HCT116 (cell line): ENCODE data around the gene EHF. TPM values are rescaled to one million over a fixed set of nuclear protein-coding genes. Genes with fewer than 3 reads are reported as not detected.
A peak's percentile ranks its signal among the peaks of the same experiment; 100 is the strongest.

Source experiments
- ATAC-seq: fragments of 200-7000 bp; cut with Tn5 transposase; 2 replicates; pipeline ENCODE4 v1.9.1; 2020; ENCODE audit warnings: mild to moderate bottlenecking, moderate library complexity
- BruUV-seq: library from RNA; stranded (reverse); fragments of 400-500 nt; replicated peaks from 2 replicates; lab custom pipeline; 2021; lab: Mats Ljungman, UMichigan
- CTCF ChIA-PET: fragments of 300-600 bp; sonication (Branson Sonifier 250); formaldehyde crosslinking; loops from one replicate; lab custom pipeline; 2021; ENCODE audit warnings: antibody characterized with exemption; lab: Charles Lee
- POLR2A ChIA-PET: fragments of 300-600, 350-600 bp; sonication (Branson Sonifier 250); formaldehyde crosslinking; loops from one replicate; lab custom pipeline; 2021; ENCODE audit warnings: antibody characterized with exemption; lab: Charles Lee
- RAD21 ChIA-PET, 2 experiments: fragments of 300-600 bp; sonication (Branson Sonifier 250); formaldehyde crosslinking; loops; one replicate each; lab custom pipeline; 2023; ENCODE audit warnings: low total read pairs in 2 of 2; ENCODE audit not compliant: uncharacterized antibody in 2 of 2, unreplicated experiment in 2 of 2, low non-redundant PET in 1 of 2; lab: Charles Lee
- DNase-seq: peaks from one replicate; pipeline ENCODE4 v3.0.0-alpha.2; 2010; ENCODE audit warnings: low read depth, low spot score
- H2AFZ ChIP-seq: fragments of 200-600 bp; shearing (Covaris generic), sonication (generic); 2 replicates; pipeline ENCODE4 v1.6.1; 2017; ENCODE audit warnings: low read depth, mixed run types, mixed read lengths, antibody characterized with exemption, low read length; ENCODE audit not compliant: poor library complexity, severe bottlenecking
- H3K27ac ChIP-seq: 2 replicates; pipeline ENCODE4 v1.5.1; 2012; ENCODE audit warnings: low read depth, low read length
- H3K27me3 ChIP-seq: fragments of 200-600 bp; sonication (generic); 2 replicates; pipeline ENCODE4 v1.6.1; 2016; ENCODE audit warnings: mixed run types, low read length, mixed read lengths; ENCODE audit not compliant: insufficient read depth
- H3K36me3 ChIP-seq, 2 experiments: fragments of 200-500 bp in 1 of 2; fragments of 200-600 bp in 1 of 2; sonication (Bioruptor generic) in 1 of 2; sonication (generic) in 1 of 2; 2 replicates each; pipeline versions ENCODE4 v1.5.1 to v1.6.1; 2014 to 2016; ENCODE audit warnings: low read length in 2 of 2, inconsistent platforms in 1 of 2, mixed read lengths in 1 of 2, mixed run types in 1 of 2; ENCODE audit not compliant: insufficient read depth in 2 of 2, control insufficient read depth in 1 of 2
- H3K4me1 ChIP-seq, 2 experiments: fragments of 200-600 bp in 1 of 2; sonication (generic) in 1 of 2; 2 replicates each; pipeline versions ENCODE4 v1.5.1 to v1.6.1; 2012 to 2017; ENCODE audit warnings: low read length in 2 of 2, inconsistent platforms in 1 of 2, mild to moderate bottlenecking in 1 of 2, mixed read lengths in 1 of 2, mixed run types in 1 of 2, moderate library complexity in 1 of 2; ENCODE audit not compliant: insufficient read depth in 2 of 2, control insufficient read depth in 1 of 2
- H3K4me2 ChIP-seq: fragments of 200-600 bp; sonication (generic); 2 replicates; pipeline ENCODE4 v1.6.1; 2017; ENCODE audit warnings: mixed run types, low read length, mixed read lengths
- H3K4me3 ChIP-seq, 2 experiments: fragments of 200-600 bp in 1 of 2; sonication (generic) in 1 of 2; replicated peaks in 1 of 2; 2 replicates each; pipeline ENCODE4 v1.5.1; 2011 to 2016; ENCODE audit warnings: low read length in 2 of 2, control low read depth in 1 of 2, low read depth in 1 of 2, mild to moderate bottlenecking in 1 of 2, mixed read lengths in 1 of 2, mixed run types in 1 of 2
- H3K79me2 ChIP-seq: fragments of 200-600 bp; sonication (generic); 2 replicates; pipeline ENCODE4 v1.6.1; 2017; ENCODE audit warnings: mild to moderate bottlenecking, mixed run types, low read length, moderate library complexity, mixed read lengths; ENCODE audit not compliant: insufficient read depth
- H3K9ac ChIP-seq: fragments of 200-600 bp; sonication (generic); 2 replicates; pipeline ENCODE4 v1.6.1; 2016; ENCODE audit warnings: low read length, mixed read lengths
- H3K9me2 ChIP-seq: fragments of 200-600 bp; sonication (generic), shearing (Covaris generic); 2 replicates; pipeline ENCODE4 v1.6.1; 2017; ENCODE audit warnings: mixed run types, mild to moderate bottlenecking, moderate library complexity; ENCODE audit not compliant: insufficient read depth
- H3K9me3 ChIP-seq, 2 experiments: fragments of 200-500 bp in 1 of 2; fragments of 200-600 bp in 1 of 2; sonication (Bioruptor generic) in 1 of 2; sonication (generic) in 1 of 2; 2 replicates each; pipeline ENCODE4 v1.6.1; 2014 to 2017; ENCODE audit warnings: low read length in 2 of 2, mixed read lengths in 2 of 2, inconsistent platforms in 1 of 2, low read depth in 1 of 2, mild to moderate bottlenecking in 1 of 2, mixed run types in 1 of 2, moderate library complexity in 1 of 2; ENCODE audit not compliant: control insufficient read depth in 1 of 2, insufficient read depth in 1 of 2
- H4K20me1 ChIP-seq: fragments of 200-600 bp; sonication (generic), shearing (Covaris generic); 2 replicates; pipeline ENCODE4 v1.6.1; 2017; ENCODE audit warnings: mixed run types, mild to moderate bottlenecking, moderate library complexity; ENCODE audit not compliant: insufficient read depth
- CBX3 ChIP-seq: IDR thresholded peaks from 2 replicates; pipeline ENCODE4 v1.6.1; 2012; ENCODE audit warnings: low read depth
- CEBPB ChIP-seq: IDR thresholded peaks from 2 replicates; pipeline ENCODE4 v1.6.1; 2012; ENCODE audit warnings: low read depth
- EGR1 ChIP-seq: IDR thresholded peaks from 2 replicates; pipeline ENCODE4 v1.6.1; 2012; ENCODE audit warnings: low read depth
- ELF1 ChIP-seq: IDR thresholded peaks from 2 replicates; pipeline ENCODE4 v1.6.1; 2012; ENCODE audit warnings: low read depth, borderline replicate concordance
- FOSL1 ChIP-seq: IDR thresholded peaks from 2 replicates; pipeline ENCODE4 v1.6.1; 2012; ENCODE audit warnings: low read depth
- JUND ChIP-seq: IDR thresholded peaks from 2 replicates; pipeline ENCODE4 v1.6.1; 2012
- POLR2A ChIP-seq: IDR thresholded peaks from 2 replicates; pipeline ENCODE4 v1.7.0; 2011; ENCODE audit warnings: borderline replicate concordance; ENCODE audit not compliant: insufficient read depth, insufficient read length; ENCODE audit errors: extremely low read depth
- POLR2AphosphoS5 ChIP-seq: IDR thresholded peaks from 2 replicates; pipeline ENCODE4 v1.6.1; 2011; ENCODE audit warnings: mild to moderate bottlenecking, low read depth, low read length, moderate library complexity
- SP1 ChIP-seq: IDR thresholded peaks from 2 replicates; pipeline ENCODE4 v1.6.1; 2012; ENCODE audit warnings: low read depth
- SRF ChIP-seq: IDR thresholded peaks from 2 replicates; pipeline ENCODE4 v1.6.1; 2012; ENCODE audit warnings: low read depth
- TCF7L2 ChIP-seq: IDR thresholded peaks from 2 replicates; pipeline ENCODE4 v1.7.0; 2011; ENCODE audit warnings: borderline replicate concordance, inconsistent platforms; ENCODE audit not compliant: insufficient read depth, insufficient read length; ENCODE audit errors: extremely low read depth
- ZFX ChIP-seq: fragments of 450-650 bp; IDR thresholded peaks from 2 replicates; pipeline ENCODE4 v1.6.1; 2017
- intact Hi-C: fragments of 100-400 bp; cut with micrococcal nuclease; formaldehyde crosslinking; loops from 2 replicates; pipeline ENCODE4 v1.10.0; 2022
- total RNA-seq: library from RNA; stranded (reverse); gene quantifications from one replicate; pipeline ENCODE4 v1.2.1, GENCODE V29; 2021; ENCODE audit not compliant: unreplicated experiment
- TF ChIP-seq, protein P1 (sequence below): IDR thresholded peaks from 2 replicates; pipeline ENCODE4 v1.6.1; 2012
- TF ChIP-seq, protein P2 (sequence below): IDR thresholded peaks from 2 replicates; pipeline ENCODE4 v1.6.1; 2012; ENCODE audit warnings: low read depth
- TF ChIP-seq, protein P3 (sequence below): IDR thresholded peaks from 2 replicates; pipeline ENCODE4 v1.6.1; 2012

Gene EHF
- total RNA-seq, 1 experiment from 2014 or later = 51.5 TPM

DNA sequence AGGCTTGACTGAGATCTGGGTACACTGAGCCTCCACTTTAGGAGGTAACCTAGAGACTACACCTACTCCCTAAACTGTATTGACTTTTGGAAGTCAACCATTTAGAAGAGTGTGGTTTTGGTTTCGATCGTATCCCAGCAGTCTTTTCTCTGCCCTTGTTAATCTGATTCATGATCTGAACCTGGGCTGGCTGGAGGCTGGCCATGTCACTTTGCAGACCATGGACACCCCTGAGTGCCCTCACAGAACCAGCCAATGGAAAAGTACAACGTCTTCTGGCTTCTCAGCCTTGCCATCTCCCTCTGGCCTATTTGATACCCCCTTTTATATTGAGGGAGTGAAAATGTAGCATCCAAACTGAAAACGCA, 10.8 kb downstream of the EHF start:
- Histone ChIP-seq H2AFZ (no peak overlapping the region), H3K4me2 (peak overlapping the region; percentile 64), H3K4me3 (peak overlapping the region in 1 of 2 experiments; percentile 14; a peak in 3 of 4 replicates), H3K36me3 (no peaks in the 10 kb centered on the region), H3K4me1 (peaks cover 20 to 96% of the 10 kb centered on the region in 2 experiments), H3K27ac (peak overlapping the region; percentile 52), H3K79me2 (peaks cover 97% of the 10 kb centered on the region), H3K27me3 (no peaks in the 10 kb centered on the region), H4K20me1 (no peaks in the 10 kb centered on the region), H3K9ac (peak overlapping the region; percentile 56), H3K9me3 (no peaks in the 10 kb centered on the region), H3K9me2 (no peaks in the 10 kb centered on the region)
- TF ChIP-seq EGR1 (no peak), CBX3 (no peak), CEBPB (no peak), ELF1 (no peak), FOSL1 (no peak), JUND (no peak), ZFX (no peak), SRF (no peak), SP1 (no peak)
- TF ChIP-seq, protein P1, sequence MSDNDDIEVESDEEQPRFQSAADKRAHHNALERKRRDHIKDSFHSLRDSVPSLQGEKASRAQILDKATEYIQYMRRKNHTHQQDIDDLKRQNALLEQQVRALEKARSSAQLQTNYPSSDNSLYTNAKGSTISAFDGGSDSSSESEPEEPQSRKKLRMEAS = no peak
- intact Hi-C loops = no loop called here
- no peak for DNase-seq
- ATAC-seq = peak; percentile 18
- RAD21 ChIA-PET = no interaction called here
- CTCF ChIA-PET = no interaction called here
- POLR2A ChIA-PET = interaction anchor here (0.9 to 1.2 kb wide), 2 partner anchors 9 to 19 kb away, joined by 3 read pairs; no protein-coding TSS in a partner anchor
- BruUV-seq = no TSS peak

DNA sequence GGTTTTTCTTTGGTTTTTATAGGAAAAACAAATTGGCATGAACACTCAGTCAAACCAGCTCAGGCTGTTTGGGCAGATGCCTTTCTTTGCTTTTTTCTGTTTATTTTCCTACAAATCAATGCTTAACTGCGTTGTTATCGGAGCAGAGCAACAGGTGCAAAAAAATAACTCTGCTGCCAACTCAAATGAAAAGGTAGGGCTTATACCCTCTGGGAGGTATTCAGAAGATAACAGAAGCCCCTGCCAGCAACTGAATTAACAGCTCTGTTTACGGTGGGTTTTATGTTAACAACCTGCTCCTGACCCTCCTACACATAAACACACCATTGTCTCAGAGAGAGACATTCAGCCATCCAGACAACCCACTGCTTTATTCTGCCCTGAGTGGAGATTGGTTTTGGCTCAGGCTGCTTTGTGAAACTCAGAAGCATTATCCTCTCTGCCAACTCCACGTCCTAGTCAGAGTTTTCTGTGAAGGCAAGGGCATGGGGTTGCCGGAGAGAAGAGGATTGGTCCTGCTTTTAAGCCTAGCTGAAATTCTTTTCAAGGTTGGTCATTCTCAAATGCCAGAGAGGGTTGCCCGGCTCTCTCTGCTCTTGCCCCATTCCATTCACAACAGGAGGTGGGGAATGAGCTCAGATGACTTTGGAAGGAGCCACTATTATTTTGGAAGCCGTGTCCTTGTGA, 11.4 kb downstream of the EHF start:
- DNase-seq (no peak), ATAC-seq (peak; percentile 56)
- Histone ChIP-seq H3K27ac (peak overlapping the region; percentile 52), H3K9ac (peak overlapping the region; percentile 56), H3K4me2 (peak overlapping the region; percentile 64), H3K79me2 (peaks cover 97% of the 10 kb centered on the region), H3K9me3 (no peaks in the 10 kb centered on the region), H3K4me3 (peak overlapping the region in 1 of 2 experiments; percentile 14; a peak in 3 of 4 replicates), H3K36me3 (no peaks in the 10 kb centered on the region), H3K4me1 (peaks cover 20 to 95% of the 10 kb centered on the region in 2 experiments), H2AFZ (no peak overlapping the region), H4K20me1 (no peaks in the 10 kb centered on the region), H3K9me2 (no peaks in the 10 kb centered on the region)
- ChIA-PET POLR2A (interaction anchor here (0.9 to 1.2 kb wide), 2 partner anchors 8 to 18 kb away, joined by 3 read pairs; no protein-coding TSS in a partner anchor), CTCF (no interaction called here), RAD21 (no interaction called here)
- no TSS peak for BruUV-seq
- intact Hi-C loops = no loop called here
- no peak for TF ChIP-seq POLR2A
- TF ChIP-seq TCF7L2 = no peak
- no peak for TF ChIP-seq CEBPB
- TF ChIP-seq, protein P2, sequence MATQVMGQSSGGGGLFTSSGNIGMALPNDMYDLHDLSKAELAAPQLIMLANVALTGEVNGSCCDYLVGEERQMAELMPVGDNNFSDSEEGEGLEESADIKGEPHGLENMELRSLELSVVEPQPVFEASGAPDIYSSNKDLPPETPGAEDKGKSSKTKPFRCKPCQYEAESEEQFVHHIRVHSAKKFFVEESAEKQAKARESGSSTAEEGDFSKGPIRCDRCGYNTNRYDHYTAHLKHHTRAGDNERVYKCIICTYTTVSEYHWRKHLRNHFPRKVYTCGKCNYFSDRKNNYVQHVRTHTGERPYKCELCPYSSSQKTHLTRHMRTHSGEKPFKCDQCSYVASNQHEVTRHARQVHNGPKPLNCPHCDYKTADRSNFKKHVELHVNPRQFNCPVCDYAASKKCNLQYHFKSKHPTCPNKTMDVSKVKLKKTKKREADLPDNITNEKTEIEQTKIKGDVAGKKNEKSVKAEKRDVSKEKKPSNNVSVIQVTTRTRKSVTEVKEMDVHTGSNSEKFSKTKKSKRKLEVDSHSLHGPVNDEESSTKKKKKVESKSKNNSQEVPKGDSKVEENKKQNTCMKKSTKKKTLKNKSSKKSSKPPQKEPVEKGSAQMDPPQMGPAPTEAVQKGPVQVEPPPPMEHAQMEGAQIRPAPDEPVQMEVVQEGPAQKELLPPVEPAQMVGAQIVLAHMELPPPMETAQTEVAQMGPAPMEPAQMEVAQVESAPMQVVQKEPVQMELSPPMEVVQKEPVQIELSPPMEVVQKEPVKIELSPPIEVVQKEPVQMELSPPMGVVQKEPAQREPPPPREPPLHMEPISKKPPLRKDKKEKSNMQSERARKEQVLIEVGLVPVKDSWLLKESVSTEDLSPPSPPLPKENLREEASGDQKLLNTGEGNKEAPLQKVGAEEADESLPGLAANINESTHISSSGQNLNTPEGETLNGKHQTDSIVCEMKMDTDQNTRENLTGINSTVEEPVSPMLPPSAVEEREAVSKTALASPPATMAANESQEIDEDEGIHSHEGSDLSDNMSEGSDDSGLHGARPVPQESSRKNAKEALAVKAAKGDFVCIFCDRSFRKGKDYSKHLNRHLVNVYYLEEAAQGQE = no peak
- no peak for TF ChIP-seq FOSL1
- TF ChIP-seq, protein P3, sequence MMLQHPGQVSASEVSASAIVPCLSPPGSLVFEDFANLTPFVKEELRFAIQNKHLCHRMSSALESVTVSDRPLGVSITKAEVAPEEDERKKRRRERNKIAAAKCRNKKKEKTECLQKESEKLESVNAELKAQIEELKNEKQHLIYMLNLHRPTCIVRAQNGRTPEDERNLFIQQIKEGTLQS = no peak
- TF ChIP-seq CBX3 = no peak
- no peak for TF ChIP-seq JUND
- 0 out of 2 replicates have a peak, but pooled peaks have one; percentile 17 for TF ChIP-seq POLR2AphosphoS5
- TF ChIP-seq, all 23 proteins: peak for 1
- no peaks in the 10 kb centered on the region for H3K27me3 ChIP-seq
